ENCODE measurements around the gene HSCB.
A peak's percentile ranks its signal among the peaks of the same experiment; 100 is the strongest.
"Not testable (repeated sequence)": the region's sequence is repeated elsewhere in the genome, so short reads cannot be mapped to it uniquely, and the experiment has no call there.

The HSCB gene

GRCh38 chr22:28728002-28728401, 13.8 kb upstream of the HSCB start:
- TF ChIP-seq, protein P1, sequence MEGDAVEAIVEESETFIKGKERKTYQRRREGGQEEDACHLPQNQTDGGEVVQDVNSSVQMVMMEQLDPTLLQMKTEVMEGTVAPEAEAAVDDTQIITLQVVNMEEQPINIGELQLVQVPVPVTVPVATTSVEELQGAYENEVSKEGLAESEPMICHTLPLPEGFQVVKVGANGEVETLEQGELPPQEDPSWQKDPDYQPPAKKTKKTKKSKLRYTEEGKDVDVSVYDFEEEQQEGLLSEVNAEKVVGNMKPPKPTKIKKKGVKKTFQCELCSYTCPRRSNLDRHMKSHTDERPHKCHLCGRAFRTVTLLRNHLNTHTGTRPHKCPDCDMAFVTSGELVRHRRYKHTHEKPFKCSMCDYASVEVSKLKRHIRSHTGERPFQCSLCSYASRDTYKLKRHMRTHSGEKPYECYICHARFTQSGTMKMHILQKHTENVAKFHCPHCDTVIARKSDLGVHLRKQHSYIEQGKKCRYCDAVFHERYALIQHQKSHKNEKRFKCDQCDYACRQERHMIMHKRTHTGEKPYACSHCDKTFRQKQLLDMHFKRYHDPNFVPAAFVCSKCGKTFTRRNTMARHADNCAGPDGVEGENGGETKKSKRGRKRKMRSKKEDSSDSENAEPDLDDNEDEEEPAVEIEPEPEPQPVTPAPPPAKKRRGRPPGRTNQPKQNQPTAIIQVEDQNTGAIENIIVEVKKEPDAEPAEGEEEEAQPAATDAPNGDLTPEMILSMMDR (IDR thresholded peaks at IDR 0.05; ENCODE audit: low read depth, low read length): no peak
- no peak for DNase-seq (ENCODE audit: low read depth in 2 of 2)
- no peak overlapping the region for H3K4me3 ChIP-seq (replicated peaks in 1 of 2; ENCODE audit: low read depth in 2 of 2, low read length in 2 of 2)

- no peak overlapping the region for H3K4me3 ChIP-seq (replicated peaks in 1 of 2; ENCODE audit: low read depth in 2 of 2, low read length in 2 of 2)
- TF ChIP-seq, protein P1 (IDR thresholded peaks at IDR 0.05; ENCODE audit: low read depth, low read length): no peak
- DNase-seq (ENCODE audit: low read depth in 2 of 2): peak in 1 of 2 donors; percentile 74
Observed at GRCh38 chr22:28728621-28729313, 13.1 kb upstream of the HSCB start.

DNA sequence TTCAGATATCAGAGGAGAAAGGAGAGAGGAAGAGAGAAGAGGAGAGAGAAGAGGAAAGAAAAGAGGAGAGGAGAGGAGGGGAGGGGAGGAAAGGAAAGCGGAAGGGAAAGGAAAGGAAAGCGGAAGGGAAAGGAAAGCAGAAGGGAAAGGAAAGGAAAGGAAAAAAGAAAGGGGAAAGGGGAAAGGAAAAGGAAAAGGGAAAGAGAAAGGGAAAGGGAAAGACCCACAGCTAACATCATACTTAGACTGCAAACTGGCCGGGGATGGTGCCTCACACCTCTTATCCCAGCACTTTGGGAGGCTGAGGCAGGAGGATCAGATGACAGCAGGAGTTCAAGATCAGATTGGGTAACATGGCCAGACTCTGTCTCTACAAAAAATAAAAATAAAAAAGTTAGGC, 11.7 kb upstream of the HSCB start:
- TF ChIP-seq, protein P1 (IDR thresholded peaks at IDR 0.05; ENCODE audit: low read depth, low read length): no peak
- H3K4me3 ChIP-seq (replicated peaks in 1 of 2; ENCODE audit: low read depth in 2 of 2, low read length in 2 of 2): no peak overlapping the region
- DNase-seq (ENCODE audit: low read depth in 2 of 2): no peak

GRCh38 chr22:28734393-28734792, 7.4 kb upstream of the HSCB start:
- H3K4me3 ChIP-seq (replicated peaks in 1 of 2; ENCODE audit: low read depth in 2 of 2, low read length in 2 of 2): no peak overlapping the region
- TF ChIP-seq, protein P1 (IDR thresholded peaks at IDR 0.05; ENCODE audit: low read depth, low read length): no peak
- no peak for DNase-seq (ENCODE audit: low read depth in 2 of 2)

DNA sequence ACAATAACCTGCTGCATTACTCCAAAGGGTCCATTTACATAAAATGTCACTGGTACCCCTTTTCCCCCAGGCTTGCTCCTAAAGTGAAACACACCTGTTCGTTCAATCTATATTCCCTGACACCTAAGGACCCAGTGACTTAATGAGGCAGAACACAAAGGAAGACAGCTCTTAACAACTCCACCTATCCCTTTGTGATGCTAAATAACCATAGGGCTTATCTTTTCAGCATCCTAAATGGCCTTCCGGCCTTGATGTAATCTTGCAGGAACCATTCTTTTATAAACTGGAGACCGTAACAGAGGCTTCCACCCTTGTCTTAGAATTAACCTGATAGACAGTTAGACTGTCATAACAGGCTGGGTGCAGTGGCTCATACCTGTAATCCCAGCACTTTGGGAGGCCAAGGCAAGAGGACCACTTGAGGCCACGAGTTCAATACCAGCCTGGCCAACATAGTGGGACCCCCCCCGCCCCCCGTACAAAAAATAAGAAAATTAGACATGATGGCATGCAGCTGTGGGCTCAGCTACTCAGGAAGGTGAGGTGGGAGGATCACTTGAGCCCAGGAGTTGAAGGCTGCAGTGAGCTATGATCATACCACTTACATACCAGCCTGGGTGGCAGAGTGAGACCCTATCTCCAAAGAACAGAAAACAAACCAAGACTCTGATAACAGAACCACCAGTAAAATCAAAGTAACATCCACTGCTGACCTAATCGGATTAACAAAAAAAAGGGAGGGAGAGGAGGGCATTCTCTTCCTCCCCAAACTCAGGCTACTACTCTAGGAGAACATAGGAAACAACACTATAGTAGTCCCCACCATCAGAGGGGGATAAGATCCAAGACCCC, 5.3 kb upstream of the HSCB start:
- TF ChIP-seq, protein P1 (IDR thresholded peaks at IDR 0.05; ENCODE audit: low read depth, low read length): no peak
- no peak overlapping the region for H3K4me3 ChIP-seq (replicated peaks in 1 of 2; ENCODE audit: low read depth in 2 of 2, low read length in 2 of 2)
- no peak for DNase-seq (ENCODE audit: low read depth in 2 of 2)

GRCh38 chr22:28737701-28738100, 4.1 kb upstream of the HSCB start:
- no peak for DNase-seq (ENCODE audit: low read depth in 2 of 2)
- TF ChIP-seq, protein P1 (IDR thresholded peaks at IDR 0.05; ENCODE audit: low read depth, low read length): no peak
- no peak overlapping the region for H3K4me3 ChIP-seq (replicated peaks in 1 of 2; ENCODE audit: low read depth in 2 of 2, low read length in 2 of 2)

DNA sequence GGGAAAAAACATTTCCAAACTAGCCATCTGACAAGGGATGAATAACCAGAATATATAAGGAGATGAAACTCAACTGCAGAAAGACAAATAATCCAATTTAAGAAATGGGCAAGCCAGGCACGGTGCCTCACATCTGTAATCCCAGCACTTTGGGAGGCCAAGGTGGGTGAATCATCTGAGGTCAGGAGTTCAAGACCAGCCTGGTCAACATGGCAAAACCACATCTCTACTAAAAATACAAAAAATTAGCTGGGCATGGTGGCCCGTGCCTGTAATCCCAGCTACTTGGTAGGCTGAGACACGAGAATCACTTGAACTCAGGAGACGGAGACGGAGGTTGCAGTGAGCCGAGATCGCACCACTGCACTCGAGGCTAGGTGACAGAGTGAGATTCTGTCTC, 3.0 kb upstream of the HSCB start:
- H3K4me3 ChIP-seq (replicated peaks in 1 of 2; ENCODE audit: low read depth in 2 of 2, low read length in 2 of 2); DNase-seq (ENCODE audit: low read depth in 2 of 2): not testable (repeated sequence)

Data from cardiac fibroblast (primary cell).